ENCODE data around the gene PDIA4. TPM values are rescaled to one million over a fixed set of nuclear protein-coding genes. Genes with fewer than 3 reads are reported as not detected.
"Not testable (repeated sequence)": the region's sequence is repeated elsewhere in the genome, so short reads cannot be mapped to it uniquely, and the experiment has no call there.

Gene PDIA4
- total RNA-seq, 1 donor from 2014 or later = 307 TPM

- no peak overlapping the region for H3K4me3 ChIP-seq (ENCODE audit: low read depth, low read length)
- TF ChIP-seq, protein P1, sequence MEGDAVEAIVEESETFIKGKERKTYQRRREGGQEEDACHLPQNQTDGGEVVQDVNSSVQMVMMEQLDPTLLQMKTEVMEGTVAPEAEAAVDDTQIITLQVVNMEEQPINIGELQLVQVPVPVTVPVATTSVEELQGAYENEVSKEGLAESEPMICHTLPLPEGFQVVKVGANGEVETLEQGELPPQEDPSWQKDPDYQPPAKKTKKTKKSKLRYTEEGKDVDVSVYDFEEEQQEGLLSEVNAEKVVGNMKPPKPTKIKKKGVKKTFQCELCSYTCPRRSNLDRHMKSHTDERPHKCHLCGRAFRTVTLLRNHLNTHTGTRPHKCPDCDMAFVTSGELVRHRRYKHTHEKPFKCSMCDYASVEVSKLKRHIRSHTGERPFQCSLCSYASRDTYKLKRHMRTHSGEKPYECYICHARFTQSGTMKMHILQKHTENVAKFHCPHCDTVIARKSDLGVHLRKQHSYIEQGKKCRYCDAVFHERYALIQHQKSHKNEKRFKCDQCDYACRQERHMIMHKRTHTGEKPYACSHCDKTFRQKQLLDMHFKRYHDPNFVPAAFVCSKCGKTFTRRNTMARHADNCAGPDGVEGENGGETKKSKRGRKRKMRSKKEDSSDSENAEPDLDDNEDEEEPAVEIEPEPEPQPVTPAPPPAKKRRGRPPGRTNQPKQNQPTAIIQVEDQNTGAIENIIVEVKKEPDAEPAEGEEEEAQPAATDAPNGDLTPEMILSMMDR (conservative IDR thresholded peaks at IDR 0.05; ENCODE audit: low read depth, low read length) = no peak
- no peak for DNase-seq (ENCODE audit: low read depth)
These were observed 25.1 kb upstream of the PDIA4 start for GRCh38 chr7:149053384-149053783.

GRCh38 chr7:149050941-149051340 is 22.6 kb upstream of the PDIA4 start:
- TF ChIP-seq, protein P1 (conservative IDR thresholded peaks at IDR 0.05; ENCODE audit: low read depth, low read length) = no peak
- DNase-seq (ENCODE audit: low read depth) = no peak
- H3K4me3 ChIP-seq (ENCODE audit: low read depth, low read length) = no peak overlapping the region

DNA sequence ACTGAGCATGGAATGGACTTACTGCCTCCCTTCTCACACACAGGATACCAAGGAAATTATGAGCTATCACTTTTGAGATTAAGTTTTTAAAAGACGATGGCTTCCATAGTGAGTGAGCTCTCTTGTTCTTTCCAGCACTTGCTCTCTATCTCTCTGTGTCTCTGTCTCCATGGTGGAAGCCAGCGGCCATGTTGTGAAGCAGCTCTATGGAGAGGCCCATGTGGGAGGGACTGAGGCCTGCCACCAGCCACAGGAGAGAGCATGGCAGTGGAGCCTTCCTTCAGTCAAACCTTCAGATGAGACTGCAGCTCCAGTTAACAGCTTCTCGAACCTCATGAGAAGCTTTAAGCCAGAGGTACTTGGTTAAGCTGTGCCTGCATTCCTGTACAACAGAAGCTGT is 20.5 kb upstream of the PDIA4 start:
- TF ChIP-seq, protein P1 (conservative IDR thresholded peaks at IDR 0.05; ENCODE audit: low read depth, low read length) = no peak
- H3K4me3 ChIP-seq (ENCODE audit: low read depth, low read length) = no peak overlapping the region
- no peak for DNase-seq (ENCODE audit: low read depth)

DNA sequence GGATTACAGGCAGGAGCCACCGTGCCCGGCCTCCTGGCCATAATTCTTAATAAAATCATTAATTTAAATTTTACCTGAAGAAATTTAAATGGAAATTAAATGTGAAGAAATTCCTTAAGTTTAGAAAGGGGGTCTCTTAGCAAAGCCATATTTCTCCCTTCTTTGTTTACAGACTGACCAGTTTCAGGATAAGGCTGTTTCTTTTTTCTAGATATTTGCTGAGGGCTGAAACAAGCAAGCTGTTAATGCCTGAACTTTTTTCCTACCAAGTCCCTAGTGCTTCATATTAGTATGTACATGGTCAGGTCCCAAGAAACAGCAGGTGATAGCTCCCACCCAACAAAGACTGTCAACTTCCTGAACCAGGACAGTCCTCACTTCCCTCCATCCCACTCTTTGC is 18.1 kb upstream of the PDIA4 start:
- DNase-seq (ENCODE audit: low read depth) = no peak
- TF ChIP-seq, protein P1 (conservative IDR thresholded peaks at IDR 0.05; ENCODE audit: low read depth, low read length) = no peak
- H3K4me3 ChIP-seq (ENCODE audit: low read depth, low read length) = no peak overlapping the region

DNA sequence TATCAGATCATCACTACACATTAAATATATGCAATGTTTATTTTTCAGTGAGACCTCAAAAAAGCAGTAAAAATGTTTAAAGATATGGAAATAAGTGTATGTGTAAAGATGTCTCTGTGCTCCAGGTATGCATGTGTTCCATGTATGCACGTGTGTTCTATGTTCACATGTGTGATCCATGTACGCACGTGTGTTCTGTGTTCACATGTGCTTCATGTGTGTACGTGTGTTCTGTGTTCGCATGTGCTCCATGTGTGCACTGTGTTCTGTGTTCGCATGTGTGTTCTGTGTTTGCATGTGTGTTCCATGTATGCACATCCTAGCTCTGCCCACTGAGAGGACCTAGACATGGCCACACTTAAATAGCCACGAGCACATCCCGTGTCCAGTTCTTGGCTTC is 15.6 kb upstream of the PDIA4 start:
- H3K4me3 ChIP-seq (ENCODE audit: low read depth, low read length) = no peak overlapping the region
- no peak for DNase-seq (ENCODE audit: low read depth)
- TF ChIP-seq, protein P1 (conservative IDR thresholded peaks at IDR 0.05; ENCODE audit: low read depth, low read length) = no peak

DNA sequence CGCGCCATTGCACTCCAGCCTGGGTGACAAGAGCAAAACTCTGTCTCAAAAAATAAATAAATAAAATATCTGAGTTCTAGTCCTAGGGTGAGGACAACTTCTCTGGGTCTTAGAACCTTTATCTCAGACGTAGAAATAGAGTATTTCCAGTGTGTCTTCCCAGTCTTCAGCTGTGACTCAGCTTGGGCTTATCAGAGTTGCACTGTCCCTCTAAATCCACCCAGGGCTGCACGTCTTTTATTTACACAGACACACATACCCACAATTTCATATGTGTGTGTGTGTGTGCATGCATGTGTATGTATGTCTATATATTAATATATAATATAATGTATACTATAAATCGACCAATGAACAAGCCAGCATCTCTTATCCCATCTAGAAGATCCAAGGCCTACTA is 13.0 kb upstream of the PDIA4 start:
- TF ChIP-seq, protein P1 (conservative IDR thresholded peaks at IDR 0.05; ENCODE audit: low read depth, low read length) = no peak
- DNase-seq (ENCODE audit: low read depth) = no peak
- H3K4me3 ChIP-seq (ENCODE audit: low read depth, low read length) = no peak overlapping the region

DNA sequence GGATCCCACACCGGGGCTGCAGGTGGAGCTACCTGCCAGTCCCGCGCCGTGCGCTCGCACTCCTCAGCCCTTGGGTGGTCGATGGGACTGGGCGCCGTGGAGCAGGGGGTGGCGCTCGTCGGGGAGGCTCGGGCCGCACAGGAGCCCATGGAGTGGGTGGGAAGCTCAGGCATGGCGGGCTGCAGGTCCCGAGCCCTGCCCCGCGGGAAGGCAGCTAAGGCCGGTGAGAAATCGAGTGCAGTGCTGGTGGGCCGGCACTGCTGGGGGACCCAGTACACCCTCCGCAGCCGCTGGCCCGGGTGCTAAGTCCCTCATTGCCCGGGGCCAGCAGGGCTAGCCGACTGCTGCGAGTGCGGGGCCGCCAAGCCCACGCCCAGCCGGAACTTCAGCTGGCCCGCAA is 10.3 kb upstream of the PDIA4 start:
- DNase-seq (ENCODE audit: low read depth); H3K4me3 ChIP-seq (ENCODE audit: low read depth, low read length): not testable (repeated sequence)

GRCh38 chr7:149036676-149037075 is 8.4 kb upstream of the PDIA4 start:
- no peak overlapping the region for H3K4me3 ChIP-seq (ENCODE audit: low read depth, low read length)
- no peak for DNase-seq (ENCODE audit: low read depth)
- TF ChIP-seq, protein P1 (conservative IDR thresholded peaks at IDR 0.05; ENCODE audit: low read depth, low read length) = no peak
